Caco-2 (cell line): ENCODE measurements around the gene APC2. TPM values are rescaled to one million over a fixed set of nuclear protein-coding genes. Genes with fewer than 3 reads are reported as not detected.
"Not testable (repeated sequence)": the region's sequence is repeated elsewhere in the genome, so short reads cannot be mapped to it uniquely, and the experiment has no call there.

Experiments
- BruUV-seq: library from RNA; stranded (reverse); fragments of 400-500 nt; replicated peaks from 2 replicates; lab custom pipeline; 2021; lab: Mats Ljungman, UMichigan
- CTCF ChIA-PET: fragments of 300-600 bp; sonication (Branson Sonifier 250); formaldehyde crosslinking; loops from one replicate; lab custom pipeline; 2022; ENCODE audit warnings: antibody characterized with exemption; lab: Charles Lee
- POLR2A ChIA-PET: fragments of 300-600 bp; sonication (Branson Sonifier 250); formaldehyde crosslinking; loops from one replicate; lab custom pipeline; 2022; ENCODE audit warnings: antibody characterized with exemption; lab: Charles Lee
- DNase-seq, 2 experiments: peaks; one replicate each; pipeline versions ENCODE4 v3.0.0 to v3.0.0-alpha.2; 2020 to 2022
- H3K27me3 ChIP-seq: replicated peaks from 2 replicates; pipeline ENCODE4 v1.6.0; 2011; ENCODE audit warnings: low read length; ENCODE audit not compliant: control insufficient read depth, insufficient read depth
- H3K36me3 ChIP-seq: 2 replicates; pipeline ENCODE4 v1.5.1; 2011; ENCODE audit warnings: low read length; ENCODE audit not compliant: control insufficient read depth, insufficient read depth
- H3K4me1 ChIP-seq: fragments of 250-450 bp; sonication (Bioruptor Pico); 2 replicates; pipeline ENCODE4 v1.5.1; 2020; ENCODE audit warnings: mild to moderate bottlenecking
- H3K4me3 ChIP-seq: 2 replicates; pipeline ENCODE4 v1.5.1; 2011; ENCODE audit warnings: low read depth, mild to moderate bottlenecking, control low read depth, low read length
- H3K9me3 ChIP-seq: fragments of 250-450 bp; sonication (Bioruptor Pico); 2 replicates; pipeline ENCODE4 v1.5.1; 2020; ENCODE audit warnings: mild to moderate bottlenecking, moderate library complexity
- H3K27ac Mint-ChIP-seq: one replicate; pipeline ENCODE4 v1.8.0; 2022; ENCODE audit warnings: mixed read lengths; ENCODE audit not compliant: unreplicated experiment
- H3K27me3 Mint-ChIP-seq: one replicate; pipeline ENCODE4 v1.8.0; 2022; ENCODE audit warnings: mixed read lengths; ENCODE audit not compliant: insufficient read depth, unreplicated experiment
- H3K36me3 Mint-ChIP-seq: one replicate; pipeline ENCODE4 v1.8.0; 2022; ENCODE audit warnings: mild to moderate bottlenecking, mixed read lengths; ENCODE audit not compliant: insufficient read depth, unreplicated experiment
- H3K4me1 Mint-ChIP-seq: one replicate; pipeline ENCODE4 v1.8.0; 2022; ENCODE audit warnings: low read depth, mixed read lengths; ENCODE audit not compliant: unreplicated experiment
- H3K4me3 Mint-ChIP-seq: one replicate; pipeline ENCODE4 v1.8.0; 2022; ENCODE audit warnings: mild to moderate bottlenecking, moderate library complexity, mixed read lengths; ENCODE audit not compliant: unreplicated experiment
- H3K9me3 Mint-ChIP-seq: one replicate; pipeline ENCODE4 v1.8.0; 2022; ENCODE audit warnings: mixed read lengths; ENCODE audit not compliant: unreplicated experiment
- CTCF ChIP-seq, 2 experiments: fragments of 200-600 bp in 1 of 2; IDR thresholded peaks; 1 replicate in 1 of 2; 2 replicates in 1 of 2; pipeline versions ENCODE4 v1.5.1 to v1.8.0; 2011 to 2022; ENCODE audit warnings: antibody characterized with exemption in 1 of 2, control low read depth in 1 of 2, inconsistent platforms in 1 of 2, low read depth in 1 of 2, low read length in 1 of 2, mild to moderate bottlenecking in 1 of 2, moderate library complexity in 1 of 2; ENCODE audit not compliant: insufficient read depth in 1 of 2, severe bottlenecking in 1 of 2, unreplicated experiment in 1 of 2
- intact Hi-C: fragments of 100-400 bp; cut with micrococcal nuclease; formaldehyde crosslinking; loops from one replicate; pipeline ENCODE4 v1.10.0; 2022; ENCODE audit not compliant: unreplicated experiment
- total RNA-seq: library from RNA; stranded (reverse); gene quantifications from 2 replicates; pipeline ENCODE4 v1.2.3, GENCODE V29; 2022

Gene APC2
- total RNA-seq, 1 experiment from 2014 or later, result 9.5 TPM

- H3K4me3 Mint-ChIP-seq, result no peak overlapping the region
- no peaks in the 10 kb centered on the region for H3K27me3 ChIP-seq
- DNase-seq, result peak in 1 of 2 experiments; percentile 40
- TF ChIP-seq CTCF (IDR thresholded peaks at IDR 0.05; ENCODE audit: insufficient read depth in 1 of 2, low read depth in 1 of 2, low read length in 1 of 2, severe bottlenecking in 1 of 2, unreplicated experiment in 1 of 2), result no peak
- no peak overlapping the region for H3K4me3 ChIP-seq
- H3K9me3 Mint-ChIP-seq, result no peaks in the 10 kb centered on the region
- no peaks in the 10 kb centered on the region for H3K27me3 Mint-ChIP-seq
- H3K36me3 Mint-ChIP-seq, result no peaks in the 10 kb centered on the region
- H3K36me3 ChIP-seq, result no peaks in the 10 kb centered on the region
- H3K27ac Mint-ChIP-seq, result no peak overlapping the region
- no peaks in the 10 kb centered on the region for H3K4me1 Mint-ChIP-seq
- intact Hi-C loops, result no loop called here
- BruUV-seq, result no TSS peak
- no peaks in the 10 kb centered on the region for H3K9me3 ChIP-seq
- ChIA-PET CTCF (no interaction called here), POLR2A (no interaction called here)
- peaks cover 10% of the 10 kb centered on the region; the same call in 1 of the 2 replicates for H3K4me1 ChIP-seq
Observed at GRCh38 chr19:1516395-1516753, 66.5 kb downstream of the APC2 start.

DNA sequence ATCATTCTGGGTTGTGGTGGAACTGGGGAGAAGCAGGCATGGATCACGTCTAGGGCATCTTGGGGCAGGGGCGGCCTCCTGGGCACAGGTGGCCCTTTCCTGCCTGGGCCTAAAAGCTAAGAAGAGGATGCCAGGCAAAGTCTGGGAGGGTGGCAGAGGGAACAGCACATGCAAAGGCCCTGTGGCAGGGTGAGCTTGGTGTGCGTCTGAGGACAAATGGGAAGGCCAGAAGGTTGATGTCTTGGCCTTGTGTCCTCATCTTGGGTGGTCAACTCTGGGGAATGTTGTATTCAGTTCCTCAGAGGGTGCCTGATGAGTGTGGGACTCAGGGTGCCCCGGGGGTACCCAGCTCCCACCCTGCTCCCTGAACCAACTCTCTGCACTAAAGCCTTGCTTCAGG, 68.5 kb downstream of the APC2 start:
- no peak for TF ChIP-seq CTCF (IDR thresholded peaks at IDR 0.05; ENCODE audit: insufficient read depth in 1 of 2, low read depth in 1 of 2, low read length in 1 of 2, severe bottlenecking in 1 of 2, unreplicated experiment in 1 of 2)
- H3K4me3 ChIP-seq, result no peak overlapping the region
- H3K36me3 Mint-ChIP-seq, result no peaks in the 10 kb centered on the region
- H3K4me3 Mint-ChIP-seq, result no peak overlapping the region
- no peaks in the 10 kb centered on the region for H3K36me3 ChIP-seq
- no peaks in the 10 kb centered on the region for H3K4me1 Mint-ChIP-seq
- ChIA-PET CTCF (no interaction called here), POLR2A (interaction anchor here (0.7 kb wide), 1 partner anchor 239 kb away, joined by 5 read pairs; no protein-coding TSS in a partner anchor)
- no peaks in the 10 kb centered on the region for H3K4me1 ChIP-seq
- no TSS peak for BruUV-seq
- intact Hi-C loops, result no loop called here
- H3K9me3 ChIP-seq, result no peaks in the 10 kb centered on the region
- H3K27me3 ChIP-seq, result no peaks in the 10 kb centered on the region
- no peaks in the 10 kb centered on the region for H3K9me3 Mint-ChIP-seq
- no peaks in the 10 kb centered on the region for H3K27me3 Mint-ChIP-seq
- H3K27ac Mint-ChIP-seq, result no peak overlapping the region
- DNase-seq, result no peak

DNA sequence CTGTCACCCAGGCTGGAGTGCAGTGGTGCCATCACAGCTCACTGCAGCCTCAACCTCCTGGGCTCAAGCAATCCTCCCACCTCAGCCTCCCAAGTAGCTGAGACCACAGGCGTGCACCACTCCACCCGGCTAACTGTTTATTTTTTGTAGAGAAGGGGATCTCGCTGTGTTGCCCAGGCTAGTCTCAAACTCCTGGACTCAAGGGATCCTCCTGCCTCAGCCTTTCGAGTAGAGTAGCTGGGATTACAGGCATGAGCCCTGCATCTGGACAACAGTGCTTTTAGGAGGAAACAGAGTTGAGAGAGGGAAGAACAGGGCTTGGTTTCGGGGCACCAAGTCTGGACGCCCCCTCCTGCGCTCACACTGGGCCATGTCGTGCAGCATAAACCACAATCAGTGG, 69.9 kb downstream of the APC2 start:
- DNase-seq, H3K4me3 Mint-ChIP-seq, POLR2A ChIA-PET, H3K9me3 Mint-ChIP-seq, H3K27me3 Mint-ChIP-seq, H3K27ac Mint-ChIP-seq, BruUV-seq, H3K36me3 ChIP-seq, H3K27me3 ChIP-seq, H3K9me3 ChIP-seq, H3K4me1 Mint-ChIP-seq, intact Hi-C loops, H3K4me3 ChIP-seq, H3K36me3 Mint-ChIP-seq, H3K4me1 ChIP-seq: not testable (repeated sequence)
- CTCF ChIA-PET, result interaction anchor here (0.6 kb wide), 1 partner anchor 333 kb away, joined by 3 read pairs; no protein-coding TSS in a partner anchor
